HepG2 (cell line): ENCODE measurements around the gene PYGL. TPM values are rescaled to one million over a fixed set of nuclear protein-coding genes. Genes with fewer than 3 reads are reported as not detected.
A peak's percentile ranks its signal among the peaks of the same experiment; 100 is the strongest.

Experiments
- DR1 ChIP-seq: sonication (generic); formaldehyde crosslinking; IDR thresholded peaks from 2 replicates; pipeline ENCODE4 v1.8.0; 2021; ENCODE audit warnings: mild to moderate bottlenecking, missing genetic modification reagents, inconsistent platforms
- ERF ChIP-seq: IDR thresholded peaks from 2 replicates; pipeline ENCODE4 v1.6.1; 2018; ENCODE audit warnings: missing biosample characterization, missing genetic modification reagents
- GFI1 ChIP-seq: sonication (generic); formaldehyde crosslinking; IDR thresholded peaks from 2 replicates; pipeline ENCODE4 v1.5.0; 2020; ENCODE audit warnings: missing genetic modification reagents, mild to moderate bottlenecking, borderline replicate concordance
- HNF1A ChIP-seq, 2 experiments: sonication (generic) in 1 of 2; formaldehyde crosslinking in 1 of 2; IDR thresholded peaks; 2 replicates each; pipeline versions ENCODE4 v1.4.0 to v1.6.1; 2016 to 2020; ENCODE audit warnings: borderline replicate concordance in 1 of 2, low read depth in 1 of 2, mild to moderate bottlenecking in 1 of 2, missing genetic modification reagents in 1 of 2
- JDP2 ChIP-seq: sonication (generic); formaldehyde crosslinking; IDR thresholded peaks from 2 replicates; pipeline ENCODE4 v1.8.1; 2022; ENCODE audit warnings: missing genetic modification reagents, borderline replicate concordance
- KLF13 ChIP-seq: sonication (generic); formaldehyde crosslinking; IDR thresholded peaks from 2 replicates; pipeline ENCODE4 v1.4.0; 2020; ENCODE audit warnings: mild to moderate bottlenecking, missing genetic modification reagents
- NCOR1 ChIP-seq: fragments of 200-600 bp; sonication (generic); IDR thresholded peaks from 2 replicates; pipeline ENCODE4 v1.7.0; 2017; ENCODE audit warnings: antibody characterized with exemption, low read length, borderline replicate concordance
- PBX2 ChIP-seq: IDR thresholded peaks from 2 replicates; pipeline ENCODE4 v1.6.1; 2016; ENCODE audit warnings: control low read depth
- SNAI1 ChIP-seq: sonication (generic); formaldehyde crosslinking; IDR thresholded peaks from 2 replicates; pipeline ENCODE4 v1.5.0; 2020; ENCODE audit warnings: mild to moderate bottlenecking, missing genetic modification reagents, borderline replicate concordance
- TGIF2 ChIP-seq: IDR thresholded peaks from 2 replicates; pipeline ENCODE4 v1.6.1; 2016; ENCODE audit warnings: control low read depth, missing compliant biosample characterization
- TOPORS ChIP-seq: sonication (generic); formaldehyde crosslinking; IDR thresholded peaks from 2 replicates; pipeline ENCODE4 v1.8.0; 2023; ENCODE audit warnings: mild to moderate bottlenecking, missing genetic modification reagents
- ZBTB1 ChIP-seq: sonication (generic); formaldehyde crosslinking; IDR thresholded peaks from 2 replicates; pipeline ENCODE4 v1.4.0; 2020; ENCODE audit warnings: missing genetic modification reagents, borderline replicate concordance
- ZBTB34 ChIP-seq: sonication (generic); formaldehyde crosslinking; IDR thresholded peaks from 2 replicates; pipeline ENCODE4 v1.8.0; 2022; ENCODE audit warnings: mild to moderate bottlenecking, missing genetic modification reagents
- ZNF280B ChIP-seq: sonication (generic); formaldehyde crosslinking; IDR thresholded peaks from 2 replicates; pipeline ENCODE4 v1.5.0; 2020; ENCODE audit warnings: missing genetic modification reagents, mild to moderate bottlenecking, borderline replicate concordance
- ZNF430 ChIP-seq: sonication (generic); formaldehyde crosslinking; IDR thresholded peaks from 2 replicates; pipeline ENCODE4 v1.9.0; 2021; ENCODE audit warnings: mild to moderate bottlenecking, missing genetic modification reagents
- ZNF576 ChIP-seq: sonication (generic); formaldehyde crosslinking; IDR thresholded peaks from 2 replicates; pipeline ENCODE4 v1.4.0; 2020; ENCODE audit warnings: mild to moderate bottlenecking, missing genetic modification reagents
- polyA plus RNA-seq, 8 experiments: library from polyadenylated mRNA; depleted of rRNA in 3 of 8; stranded (reverse) in 7 of 8; unstranded in 1 of 8; fragments of >200 nt; fragmentation: Illumina TruSeq in 4 of 8; extraction: Trizol in 4 of 8; gene quantifications; 2 replicates each; pipeline versions ENCODE4 v1.2.1 to v1.2.3, GENCODE V29; 2011 to 2016; ENCODE audit warnings: low read depth in 4 of 8, missing spikeins in 1 of 8, mixed read lengths in 1 of 8; ENCODE audit not compliant: insufficient read depth in 1 of 8
- total RNA-seq, 5 experiments: library from RNA; depleted of rRNA; stranded (reverse); fragments of >200 nt; fragmentation: Illumina TruSeq; extraction: Trizol; gene quantifications; 2 replicates each; pipeline ENCODE4 v1.2.3, GENCODE V29; 2016; ENCODE audit warnings: low read depth in 1 of 5
- TF ChIP-seq, protein P1 (sequence below): sonication (generic); formaldehyde crosslinking; conservative IDR thresholded peaks from 2 replicates; pipeline ENCODE4 v1.8.0; 2022; ENCODE audit warnings: mild to moderate bottlenecking, moderate library complexity, missing genetic modification reagents

PYGL gene
- total and polyA plus RNA-seq, 2 of the 13 experiments (the other 11 are each of a cell fraction or from before 2014, with no cell fraction given) = 98.4 to 110 TPM

DNA sequence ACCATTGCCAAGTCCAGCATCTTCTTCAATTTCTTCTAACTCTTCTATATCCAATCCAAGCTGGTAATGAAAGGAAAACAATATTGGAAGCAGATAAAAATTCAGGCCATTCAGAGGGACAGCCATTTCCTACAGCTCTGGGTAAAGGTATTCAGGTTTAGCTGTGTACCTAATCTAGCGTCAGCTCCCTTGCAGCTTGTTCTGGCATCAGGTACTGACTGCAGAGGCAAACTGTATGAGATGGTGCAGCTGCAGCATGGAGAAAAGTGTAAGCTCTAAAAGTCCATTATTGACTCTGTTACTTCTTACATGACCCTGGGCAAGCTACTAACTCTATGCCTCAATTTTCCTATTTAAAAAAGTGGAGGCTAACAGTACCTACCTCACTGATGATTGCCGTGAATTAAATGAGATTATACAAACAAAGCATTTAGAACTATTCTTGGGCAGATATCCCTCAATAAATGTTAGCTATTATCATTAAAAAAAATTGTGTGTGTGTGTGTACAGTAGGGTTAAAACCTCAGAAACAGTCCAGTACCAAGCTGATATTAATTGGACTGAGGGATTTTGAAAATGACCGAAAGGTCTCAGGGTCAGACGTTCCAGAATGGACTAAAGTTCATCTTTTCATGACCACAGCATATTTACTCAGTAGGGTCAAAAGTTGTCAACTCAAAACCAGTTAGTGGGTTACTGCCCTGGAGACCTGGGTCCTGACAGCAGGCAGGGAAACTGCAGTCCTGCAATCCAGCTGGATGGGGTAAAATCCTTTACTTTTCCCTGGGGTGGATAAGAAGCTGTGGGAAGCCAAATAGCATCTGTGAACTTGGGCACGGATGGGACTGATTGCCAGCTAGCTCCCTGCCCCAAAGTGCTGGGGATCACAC lies 8.9 kb downstream of the PYGL start (continued):
- no peak for TF ChIP-seq ZNF280B (CRISPR knock-in tag)
- no peak for TF ChIP-seq ZNF576 (CRISPR knock-in tag)
- no peak for TF ChIP-seq KLF13 (CRISPR knock-in tag)
- no peak for TF ChIP-seq JDP2 (CRISPR knock-in tag)
- no peak for TF ChIP-seq ZNF430
- TF ChIP-seq ZBTB34 = peak; percentile 62; the same call in 1 of the 2 replicates
- no peak for TF ChIP-seq PBX2 (CRISPR knock-in tag)
- no peak for TF ChIP-seq SNAI1 (CRISPR knock-in tag)
- 0 out of 2 replicates have a peak, but pooled peaks have one; percentile 22 for TF ChIP-seq ERF (CRISPR knock-in tag)
- peak; percentile 81 for TF ChIP-seq TGIF2 (CRISPR knock-in tag)
- TF ChIP-seq, protein P1, sequence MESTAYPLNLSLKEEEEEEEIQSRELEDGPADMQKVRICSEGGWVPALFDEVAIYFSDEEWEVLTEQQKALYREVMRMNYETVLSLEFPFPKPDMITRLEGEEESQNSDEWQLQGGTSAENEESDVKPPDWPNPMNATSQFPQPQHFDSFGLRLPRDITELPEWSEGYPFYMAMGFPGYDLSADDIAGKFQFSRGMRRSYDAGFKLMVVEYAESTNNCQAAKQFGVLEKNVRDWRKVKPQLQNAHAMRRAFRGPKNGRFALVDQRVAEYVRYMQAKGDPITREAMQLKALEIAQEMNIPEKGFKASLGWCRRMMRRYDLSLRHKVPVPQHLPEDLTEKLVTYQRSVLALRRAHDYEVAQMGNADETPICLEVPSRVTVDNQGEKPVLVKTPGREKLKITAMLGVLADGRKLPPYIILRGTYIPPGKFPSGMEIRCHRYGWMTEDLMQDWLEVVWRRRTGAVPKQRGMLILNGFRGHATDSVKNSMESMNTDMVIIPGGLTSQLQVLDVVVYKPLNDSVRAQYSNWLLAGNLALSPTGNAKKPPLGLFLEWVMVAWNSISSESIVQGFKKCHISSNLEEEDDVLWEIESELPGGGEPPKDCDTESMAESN (CRISPR knock-in tag) = 0 out of 2 replicates have a peak, but pooled peaks have one; percentile 19
- no peak for TF ChIP-seq TOPORS (CRISPR knock-in tag)
- no peak for TF ChIP-seq ZBTB1 (CRISPR knock-in tag)
- TF ChIP-seq GFI1 (CRISPR knock-in tag) = peak; percentile 64; the same call in 1 of the 2 replicates
- TF ChIP-seq DR1 (CRISPR knock-in tag) = no peak
- peak; percentile 48; the same call in 1 of the 2 replicates for TF ChIP-seq HNF1A (IDR thresholded peaks at IDR 0.05; ENCODE audit: low read depth)
- peak; percentile 61; the same call in 1 of the 2 replicates for TF ChIP-seq HNF1A (CRISPR knock-in tag; IDR thresholded peaks at IDR 0.05; ENCODE audit: borderline replicate concordance)
- peak; percentile 84 for TF ChIP-seq NCOR1
